SIG-M5 (cell line): Measurements from ENCODE around the gene CLCN1.

Experiments used
- DNase-seq: peaks from one replicate; lab custom pipeline; 2025; lab: John Stamatoyannopoulos, UW

The CLCN1 gene

GRCh38 chr7:143295870-143296269 is 20.0 kb upstream of the CLCN1 start:
- no peak for DNase-seq

DNA sequence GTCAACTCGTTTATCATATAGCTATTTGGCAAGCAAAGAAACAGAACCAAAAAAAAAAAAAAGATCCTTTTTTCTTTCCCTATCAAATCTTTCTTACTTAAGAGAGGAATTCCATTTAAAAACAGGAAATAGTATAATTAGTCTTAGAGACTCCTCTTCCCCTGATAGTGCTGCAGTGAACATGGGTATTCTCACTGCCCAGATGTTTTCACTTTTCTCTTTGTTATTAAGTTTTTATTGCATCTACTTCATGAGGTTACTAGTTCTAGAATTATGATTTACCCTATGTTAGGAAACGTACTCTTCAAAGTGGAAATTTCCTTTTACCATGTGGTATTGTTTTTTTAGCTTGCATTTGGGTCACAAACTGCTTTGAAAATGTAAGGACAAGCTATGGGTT is 19.2 kb upstream of the CLCN1 start:
- no peak for DNase-seq

DNA sequence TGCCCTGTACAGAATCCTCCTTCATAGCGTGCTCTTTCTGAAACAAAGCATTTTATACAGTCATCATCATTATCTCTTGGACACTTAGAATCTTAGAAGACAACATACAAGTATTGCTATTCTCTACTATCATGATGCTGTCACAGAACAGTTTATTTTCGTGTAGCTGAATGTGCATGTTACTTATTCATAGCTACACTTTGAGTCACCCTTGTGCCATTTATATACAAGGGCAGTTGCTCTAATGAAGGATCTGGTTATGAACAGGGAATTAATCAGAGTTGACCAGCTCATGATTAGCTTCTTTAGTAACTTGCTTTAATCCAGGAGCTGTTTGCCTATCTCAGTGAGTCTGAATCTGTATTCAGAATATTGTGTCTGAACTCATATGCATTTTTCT is 16.6 kb upstream of the CLCN1 start:
- no peak for DNase-seq

DNA sequence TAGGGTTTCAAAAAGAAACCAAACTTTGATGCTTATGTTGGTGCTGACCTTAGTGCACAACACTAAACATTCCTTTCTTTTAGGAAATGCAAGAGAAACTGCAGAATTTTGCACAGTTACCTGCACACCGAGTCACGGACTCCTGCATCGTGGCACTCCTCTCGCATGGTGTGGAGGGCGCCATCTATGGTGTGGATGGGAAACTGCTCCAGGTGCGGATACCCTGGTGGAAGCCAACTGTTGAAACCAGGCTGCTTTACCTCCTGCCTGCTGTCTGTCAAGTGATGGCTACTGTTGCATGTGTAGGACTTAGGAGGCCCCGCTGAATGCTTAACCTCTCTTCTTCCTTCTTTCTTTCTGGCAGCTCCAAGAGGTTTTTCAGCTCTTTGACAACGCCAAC is 16.1 kb upstream of the CLCN1 start:
- DNase-seq: no peak

GRCh38 chr7:143300959-143301935 is 14.7 kb upstream of the CLCN1 start:
- DNase-seq: peak; percentile 60

GRCh38 chr7:143303733-143304132 is 12.2 kb upstream of the CLCN1 start:
- DNase-seq: no peak

DNA sequence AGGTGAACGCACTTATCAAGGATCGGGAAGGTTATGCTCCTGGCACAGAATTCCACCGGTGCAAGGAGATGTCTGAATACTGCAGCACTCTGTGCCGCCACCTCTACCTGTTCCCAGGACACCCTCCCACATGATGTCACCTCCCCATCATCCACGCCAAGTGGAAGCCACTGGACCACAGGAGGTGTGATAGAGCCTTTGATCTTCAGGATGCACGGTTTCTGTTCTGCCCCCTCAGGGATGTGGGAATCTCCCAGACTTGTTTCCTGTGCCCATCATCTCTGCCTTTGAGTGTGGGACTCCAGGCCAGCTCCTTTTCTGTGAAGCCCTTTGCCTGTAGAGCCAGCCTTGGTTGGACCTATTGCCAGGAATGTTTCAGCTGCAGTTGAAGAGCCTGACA is 11.0 kb upstream of the CLCN1 start:
- no peak for DNase-seq

- no peak for DNase-seq
Observed at GRCh38 chr7:143305423-143306070, 10.4 kb upstream of the CLCN1 start.

DNA sequence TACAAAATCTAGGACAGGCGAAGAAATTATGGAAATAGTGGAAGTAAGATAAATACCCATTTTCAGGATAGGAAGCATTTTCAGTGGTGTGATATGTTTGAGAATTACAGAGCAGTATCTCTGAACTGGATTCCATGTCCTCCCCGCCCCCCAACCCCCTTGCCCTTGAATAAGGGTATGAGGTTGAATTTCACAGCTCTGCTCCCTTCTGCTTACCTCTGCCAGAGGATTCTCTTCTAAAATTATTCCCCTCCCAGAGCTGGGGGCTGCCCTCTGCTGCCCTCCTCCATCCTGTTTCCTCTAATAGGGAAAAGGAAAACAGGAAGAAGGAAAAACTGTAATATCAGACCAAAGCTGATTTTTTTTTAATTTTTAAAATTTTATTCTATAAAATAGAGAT is 7.3 kb upstream of the CLCN1 start:
- DNase-seq: no peak

GRCh38 chr7:143314127-143314526 is 1.8 kb upstream of the CLCN1 start:
- no peak for DNase-seq

- DNase-seq: no peak
Observed at GRCh38 chr7:143316492-143316891, 581 bp downstream of the CLCN1 start.

- DNase-seq: no peak
Observed at GRCh38 chr7:143318661-143319060, 2.8 kb downstream of the CLCN1 start.

DNA sequence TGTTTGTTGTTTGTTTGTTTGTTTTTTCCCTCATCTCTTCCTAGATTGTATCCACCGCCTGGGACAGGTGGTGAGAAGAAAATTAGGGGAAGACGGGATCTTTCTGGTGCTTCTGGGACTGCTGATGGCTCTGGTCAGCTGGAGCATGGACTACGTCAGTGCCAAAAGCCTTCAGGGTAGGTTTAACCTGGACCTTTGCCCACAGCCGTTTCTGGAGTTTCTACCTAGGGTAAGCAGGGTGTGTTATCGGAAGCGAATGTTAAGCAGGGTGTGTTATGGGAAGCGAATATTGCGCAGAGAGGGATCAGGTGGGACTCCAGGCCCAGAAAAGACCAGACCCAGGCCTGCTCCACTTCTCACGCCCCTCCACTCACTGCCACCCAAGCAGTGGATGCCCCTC is 4.7 kb downstream of the CLCN1 start:
- DNase-seq: no peak

- DNase-seq: no peak
Observed at GRCh38 chr7:143321242-143321641, 5.3 kb downstream of the CLCN1 start.

- DNase-seq: no peak
Observed at GRCh38 chr7:143321734-143322133, 5.8 kb downstream of the CLCN1 start.

DNA sequence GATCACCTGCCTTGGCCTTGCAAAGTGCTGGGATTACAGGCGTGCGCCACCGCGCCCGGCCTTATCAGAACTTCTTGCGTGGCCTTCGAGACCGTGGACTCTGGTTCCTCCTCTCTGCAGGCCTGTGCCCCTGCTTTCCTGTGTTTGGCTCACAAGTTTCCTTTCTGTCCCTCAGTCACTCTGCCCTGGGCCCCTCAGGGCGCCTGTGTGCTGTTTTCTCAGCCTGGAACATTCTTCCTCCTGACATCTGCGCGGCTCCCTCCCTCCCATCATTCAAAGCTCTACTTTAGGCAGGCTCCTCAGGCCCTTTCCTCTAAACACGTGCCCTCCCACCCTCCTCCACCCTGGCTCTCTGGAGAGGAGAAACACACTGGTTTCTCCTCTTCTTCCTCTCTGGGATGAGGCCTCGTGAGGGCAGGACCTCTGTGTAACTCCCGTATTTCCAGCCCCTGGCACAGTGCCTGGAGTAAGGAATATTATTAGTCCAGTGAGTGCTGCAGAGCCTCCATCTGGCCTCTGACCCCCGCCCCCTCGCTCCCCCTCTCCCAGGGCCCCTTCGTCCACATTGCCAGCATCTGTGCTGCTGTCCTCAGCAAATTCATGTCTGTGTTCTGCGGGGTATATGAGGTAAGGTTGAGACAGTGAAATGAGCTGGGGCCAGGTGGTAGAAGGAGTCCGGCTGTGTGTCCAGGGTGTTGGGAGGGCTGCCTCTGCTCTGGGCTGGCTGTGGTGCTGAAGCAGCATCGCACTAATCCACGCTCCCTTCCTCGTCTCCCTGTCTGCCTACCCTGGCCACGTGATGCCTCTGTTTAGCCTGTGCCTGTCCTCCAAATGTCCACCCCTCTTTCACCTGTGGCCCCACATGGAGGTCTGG is 7.1 kb downstream of the CLCN1 start:
- DNase-seq: no peak

DNA sequence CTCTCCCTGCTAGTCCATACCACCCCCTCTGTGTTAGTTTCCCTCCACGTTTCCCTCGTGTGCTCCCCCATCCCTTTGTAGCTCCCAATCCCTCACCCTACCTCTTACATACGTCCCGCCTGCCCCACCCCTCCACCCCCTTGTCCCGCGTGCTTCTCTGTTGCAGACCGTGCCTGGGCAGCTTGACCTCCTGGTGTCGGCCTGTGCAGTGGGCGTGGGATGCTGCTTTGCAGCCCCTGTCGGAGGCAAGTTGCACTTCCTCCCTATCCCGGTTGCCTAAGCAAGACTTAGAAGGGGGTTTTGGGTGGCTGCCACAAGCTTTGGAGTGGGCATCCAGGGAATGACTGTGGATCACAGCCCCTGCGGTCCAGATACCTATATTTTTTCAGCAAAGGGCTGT is 7.7 kb downstream of the CLCN1 start:
- DNase-seq: no peak

DNA sequence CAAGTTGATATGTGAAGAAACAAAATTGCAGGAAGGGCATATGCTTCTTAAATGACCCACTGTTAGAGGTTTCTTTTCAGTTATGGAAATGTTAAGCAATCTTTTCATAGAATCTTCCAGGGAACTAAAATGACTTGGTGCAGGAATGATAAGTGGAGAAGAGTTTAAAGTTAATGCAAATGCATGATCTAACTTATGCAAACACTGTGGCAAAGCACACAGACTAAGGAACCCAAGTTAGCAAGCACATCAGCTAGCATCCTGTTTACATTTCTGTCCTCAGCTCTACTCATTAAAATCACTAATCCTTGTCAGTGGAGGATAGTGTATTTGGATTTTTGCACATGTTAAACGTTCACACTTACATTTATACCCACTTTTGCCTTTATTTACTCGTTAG is 9.3 kb downstream of the CLCN1 start:
- DNase-seq: no peak

DNA sequence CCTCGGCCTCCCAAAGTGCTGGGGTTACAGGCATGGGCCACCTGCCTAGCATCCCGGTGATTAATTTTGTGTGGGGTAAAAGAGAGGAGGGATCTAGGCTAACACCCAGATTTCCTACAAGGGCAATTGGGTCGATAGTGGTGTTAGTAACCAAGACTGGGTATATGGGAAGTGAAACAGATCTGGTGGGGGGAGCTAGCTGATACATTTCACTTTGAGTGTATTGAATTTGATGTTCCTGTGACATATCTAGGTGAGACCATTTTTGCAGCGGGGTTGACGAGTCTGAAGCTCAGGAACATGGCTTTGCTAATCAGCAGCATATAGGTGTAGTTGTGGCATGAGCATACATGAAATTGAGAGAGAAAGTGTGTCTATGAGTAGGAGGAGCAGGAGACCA is 12.0 kb downstream of the CLCN1 start:
- no peak for DNase-seq

GRCh38 chr7:143329471-143330170 is 13.7 kb downstream of the CLCN1 start:
- DNase-seq: no peak

DNA sequence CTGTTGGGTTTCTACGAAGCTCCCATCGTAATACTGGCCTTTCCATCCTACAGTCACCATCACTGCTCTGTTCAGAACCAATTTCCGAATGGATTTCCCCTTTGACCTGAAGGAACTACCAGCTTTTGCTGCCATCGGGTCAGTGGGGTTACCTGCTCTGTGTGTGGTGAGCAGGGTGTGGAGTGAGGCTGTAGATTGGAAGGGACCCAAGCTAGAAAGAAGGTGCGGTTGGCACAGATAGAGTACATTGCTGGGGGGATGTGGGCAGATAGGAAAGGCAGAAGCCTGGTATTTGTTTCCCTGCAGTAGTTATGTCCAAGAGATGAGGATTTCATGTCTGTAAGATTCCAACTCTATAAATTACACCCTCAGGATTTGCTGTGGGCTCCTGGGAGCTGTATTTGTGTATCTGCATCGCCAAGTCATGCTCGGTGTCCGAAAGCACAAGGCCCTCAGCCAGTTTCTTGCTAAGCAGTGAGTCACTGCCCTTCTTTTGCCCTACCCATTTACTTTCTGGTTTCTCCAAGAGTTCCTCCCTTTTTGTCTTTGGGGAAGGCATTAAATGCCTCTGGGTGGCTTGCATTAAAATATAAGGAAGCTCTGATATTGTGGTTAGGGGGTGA is 15.4 kb downstream of the CLCN1 start:
- DNase-seq: no peak
